Measurements from ENCODE around the gene NME4.

DNA sequence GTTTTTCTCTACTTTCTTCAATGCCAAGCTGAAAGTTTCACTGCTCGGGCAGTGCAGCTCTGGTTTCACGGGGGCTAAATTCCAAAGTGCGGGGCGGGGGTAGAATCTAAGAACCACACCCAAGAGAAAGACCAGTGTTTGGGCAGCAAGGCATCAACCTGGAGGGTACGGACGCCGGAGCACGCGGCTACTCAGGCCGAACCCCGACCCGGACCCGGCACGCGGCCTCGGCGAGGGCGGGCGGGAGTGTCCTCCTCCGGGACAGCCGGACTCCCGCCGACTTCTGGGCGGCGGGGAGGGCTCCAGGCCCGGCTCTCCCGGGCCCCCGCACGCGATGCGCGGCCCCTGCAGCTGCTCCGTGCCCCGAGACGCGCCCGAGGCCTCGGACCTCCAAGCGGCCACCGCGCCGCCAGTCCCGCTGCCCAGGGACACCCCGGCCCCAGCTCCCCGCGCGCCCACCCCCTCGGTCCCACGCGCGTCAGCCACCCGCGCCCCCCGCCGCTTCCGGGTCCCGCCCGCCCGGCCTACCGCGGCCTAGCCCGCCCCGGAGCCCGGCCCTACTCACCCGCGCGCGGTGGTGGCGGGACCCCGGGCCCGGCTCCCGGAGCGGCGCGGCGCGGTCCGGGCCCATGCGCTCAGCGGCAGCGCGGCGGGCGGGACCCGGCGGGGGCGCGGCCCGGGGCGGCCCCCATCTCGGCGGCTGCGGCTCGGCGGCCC lies 45.0 kb upstream of the NME4 start:
- TF ChIP-seq POLR2A (IDR thresholded peaks at IDR 0.05; ENCODE audit: low read length) (no peak), GATA1 (IDR thresholded peaks at IDR 0.05; ENCODE audit: low read depth, low read length) (no peak)
